Measurements from ENCODE around the gene MAN2A2.
"Not testable (repeated sequence)": the region's sequence is repeated elsewhere in the genome, so short reads cannot be mapped to it uniquely, and the experiment has no call there.

MAN2A2 gene

GRCh38 chr15:90904746-90905145 lies 1.6 kb downstream of the MAN2A2 start:
- DNase-seq (ENCODE audit: low read depth): no peak
- no peak for TF ChIP-seq CTCF (conservative IDR thresholded peaks at IDR 0.05; ENCODE audit: control insufficient read depth, insufficient read depth, low read depth, low read length)
- H3K4me3 ChIP-seq (ENCODE audit: control insufficient read depth, low read depth, low read length): no peak overlapping the region

- no peak for TF ChIP-seq CTCF (conservative IDR thresholded peaks at IDR 0.05; ENCODE audit: control insufficient read depth, insufficient read depth, low read depth, low read length)
- H3K4me3 ChIP-seq (ENCODE audit: control insufficient read depth, low read depth, low read length): no peak overlapping the region
Measured at GRCh38 chr15:90905306-90906180, 2.4 kb downstream of the MAN2A2 start.

GRCh38 chr15:90906181-90906849 lies 3.2 kb downstream of the MAN2A2 start:
- no peak for DNase-seq (ENCODE audit: low read depth)

More at GRCh38 chr15:90905306-90906180, 2.4 kb downstream of the MAN2A2 start:
- no peak for DNase-seq (ENCODE audit: low read depth)

GRCh38 chr15:90907051-90907660 lies 4.1 kb downstream of the MAN2A2 start:
- no peak overlapping the region for H3K4me3 ChIP-seq (ENCODE audit: control insufficient read depth, low read depth, low read length)
- DNase-seq (ENCODE audit: low read depth): no peak
- no peak for TF ChIP-seq CTCF (conservative IDR thresholded peaks at IDR 0.05; ENCODE audit: control insufficient read depth, insufficient read depth, low read depth, low read length)

More at GRCh38 chr15:90906181-90906849, 3.2 kb downstream of the MAN2A2 start:
- TF ChIP-seq CTCF (conservative IDR thresholded peaks at IDR 0.05; ENCODE audit: control insufficient read depth, insufficient read depth, low read depth, low read length): no peak
- H3K4me3 ChIP-seq (ENCODE audit: control insufficient read depth, low read depth, low read length): no peak overlapping the region

- TF ChIP-seq CTCF (conservative IDR thresholded peaks at IDR 0.05; ENCODE audit: control insufficient read depth, insufficient read depth, low read depth, low read length): no peak
- DNase-seq (ENCODE audit: low read depth): no peak
- no peak overlapping the region for H3K4me3 ChIP-seq (ENCODE audit: control insufficient read depth, low read depth, low read length)
Measured at GRCh38 chr15:90907838-90908507, 4.9 kb downstream of the MAN2A2 start.

- not testable (repeated sequence) for DNase-seq (ENCODE audit: low read depth); H3K4me3 ChIP-seq (ENCODE audit: control insufficient read depth, low read depth, low read length)
Measured at GRCh38 chr15:90909449-90909848, 6.3 kb downstream of the MAN2A2 start.

Measured in fibroblast of mammary gland (primary cell).